IMR-90 (cell line): ENCODE measurements around the gene FAM168A. TPM values are rescaled to one million over a fixed set of nuclear protein-coding genes. Genes with fewer than 3 reads are reported as not detected.

ENCODE experiments used
- ATAC-seq: fragments of 200-7000 bp; cut with Tn5 transposase; 2 replicates; pipeline ENCODE4 v1.9.1; 2020; ENCODE audit warnings: low read depth, mild to moderate bottlenecking, moderate library complexity
- BruUV-seq: library from RNA; stranded (reverse); fragments of 400-500 nt; replicated peaks from 2 replicates; lab custom pipeline; 2021; lab: Mats Ljungman, UMichigan
- CTCF ChIA-PET: fragments of 300-600 bp; formaldehyde crosslinking; extraction: SDS; loops from one replicate; lab custom pipeline; 2021; ENCODE audit warnings: antibody characterized with exemption; lab: Yijun Ruan, JAX
- POLR2A ChIA-PET: fragments of 300-600 bp; sonication (Branson Sonifier 250); formaldehyde crosslinking; loops from one replicate; lab custom pipeline; 2022; ENCODE audit warnings: antibody characterized with exemption; ENCODE audit not compliant: unreplicated experiment; lab: Charles Lee
- DNase-seq: peaks from one replicate; pipeline ENCODE4 v3.0.0; 2013
- H2AFZ ChIP-seq: replicated peaks from 2 replicates; pipeline ENCODE3; 2013; ENCODE audit warnings: low read length, mild to moderate bottlenecking; ENCODE audit not compliant: poor library complexity
- H2AK5ac ChIP-seq: 2 replicates; pipeline ENCODE4 v1.6.1; 2013; ENCODE audit warnings: low read depth, low read length, inconsistent platforms
- H2AK9ac ChIP-seq: replicated peaks from 2 replicates; pipeline ENCODE3; 2013; ENCODE audit warnings: mild to moderate bottlenecking, low read depth, low read length, moderate library complexity; ENCODE audit not compliant: poor library complexity
- H2BK120ac ChIP-seq: 2 replicates; pipeline ENCODE4 v1.6.1; 2013; ENCODE audit warnings: low read depth, low read length, inconsistent platforms
- H2BK15ac ChIP-seq: 3 replicates; pipeline ENCODE4 v1.6.1; 2013; ENCODE audit warnings: low read depth, low read length, inconsistent platforms
- H2BK20ac ChIP-seq: 2 replicates; pipeline ENCODE4 v1.6.1; 2013; ENCODE audit warnings: low read depth, mild to moderate bottlenecking, inconsistent platforms, low read length, moderate library complexity
- H2BK5ac ChIP-seq: 2 replicates; pipeline ENCODE4 v1.6.1; 2013; ENCODE audit warnings: mild to moderate bottlenecking, low read depth, low read length, inconsistent platforms; ENCODE audit not compliant: poor library complexity, severe bottlenecking
- H3K14ac ChIP-seq: replicated peaks from 2 replicates; pipeline ENCODE4 v1.6.1; 2013; ENCODE audit warnings: low read depth, low read length, inconsistent platforms
- H3K18ac ChIP-seq: 2 replicates; pipeline ENCODE4 v1.6.1; 2013; ENCODE audit warnings: low read depth, low read length, control low read depth
- H3K23ac ChIP-seq: 2 replicates; pipeline ENCODE4 v1.6.1; 2013; ENCODE audit warnings: low read depth, low read length, inconsistent platforms
- H3K27ac ChIP-seq: 2 replicates; pipeline ENCODE4 v1.5.1; 2013; ENCODE audit warnings: mild to moderate bottlenecking, control low read depth, low read length; ENCODE audit not compliant: insufficient read depth
- H3K27me3 ChIP-seq: 2 replicates; pipeline ENCODE4 v1.6.1; 2013; ENCODE audit warnings: low read length; ENCODE audit not compliant: control insufficient read depth, insufficient read depth
- H3K36me3 ChIP-seq: 2 replicates; pipeline ENCODE4 v1.6.1; 2013; ENCODE audit warnings: low read length, mixed read lengths; ENCODE audit not compliant: control insufficient read depth, insufficient read depth
- H3K4ac ChIP-seq: 2 replicates; pipeline ENCODE4 v1.6.1; 2013; ENCODE audit warnings: low read depth, low read length, inconsistent platforms
- H3K4me1 ChIP-seq: 2 replicates; pipeline ENCODE4 v1.6.1; 2013; ENCODE audit warnings: low read length, mixed read lengths; ENCODE audit not compliant: control insufficient read depth, insufficient read depth
- H3K4me2 ChIP-seq: 2 replicates; pipeline ENCODE4 v1.6.1; 2013; ENCODE audit warnings: low read depth, mild to moderate bottlenecking, control low read depth, low read length, moderate library complexity
- H3K4me3 ChIP-seq: 2 replicates; pipeline ENCODE4 v1.5.1; 2013; ENCODE audit warnings: low read depth, mild to moderate bottlenecking, control low read depth, low read length, moderate library complexity; ENCODE audit not compliant: insufficient read depth
- H3K56ac ChIP-seq: 2 replicates; pipeline ENCODE4 v1.6.1; 2013; ENCODE audit warnings: low read length, inconsistent platforms; ENCODE audit not compliant: insufficient read depth; ENCODE audit errors: extremely low read depth
- H3K79me1 ChIP-seq, 2 experiments: 2 replicates each; pipeline ENCODE4 v1.6.1; 2013; ENCODE audit warnings: low read length in 2 of 2, inconsistent platforms in 1 of 2, low read depth in 1 of 2
- H3K9ac ChIP-seq: 2 replicates; pipeline ENCODE4 v1.6.1; 2013; ENCODE audit warnings: low read depth, low read length, control low read depth
- H3K9me1 ChIP-seq: 2 replicates; pipeline ENCODE4 v1.6.1; 2013; ENCODE audit warnings: low read length, inconsistent platforms; ENCODE audit not compliant: insufficient read depth
- H3K9me3 ChIP-seq: 2 replicates; pipeline ENCODE4 v1.6.1; 2013; ENCODE audit warnings: low read length; ENCODE audit not compliant: control insufficient read depth, insufficient read depth
- H4K20me1 ChIP-seq: 2 replicates; pipeline ENCODE4 v1.6.1; 2013; ENCODE audit warnings: low read length, inconsistent platforms; ENCODE audit not compliant: insufficient read depth
- H4K5ac ChIP-seq: 2 replicates; pipeline ENCODE4 v1.6.1; 2013; ENCODE audit warnings: mild to moderate bottlenecking, low read depth, low read length, control low read depth
- H4K8ac ChIP-seq, 2 experiments: 2 replicates each; pipeline ENCODE4 v1.6.1; 2013; ENCODE audit warnings: low read depth in 2 of 2, low read length in 2 of 2, control low read depth in 1 of 2, inconsistent platforms in 1 of 2
- H4K91ac ChIP-seq: 2 replicates; pipeline ENCODE4 v1.6.1; 2013; ENCODE audit warnings: low read depth, low read length, inconsistent platforms; ENCODE audit not compliant: insufficient read depth
- BHLHE40 ChIP-seq: fragments of 150-350 bp; IDR thresholded peaks from 2 replicates; pipeline ENCODE4 v1.6.1; 2016; ENCODE audit warnings: mild to moderate bottlenecking, low read depth, low read length
- CEBPB ChIP-seq: IDR thresholded peaks from 2 replicates; pipeline ENCODE4 v1.6.1; 2012; ENCODE audit warnings: low read depth, low read length, improper control_type of control experiment
- CHD1 ChIP-seq: IDR thresholded peaks from 2 replicates; pipeline ENCODE4 v1.6.1; 2012; ENCODE audit warnings: low read depth, low read length, improper control_type of control experiment
- CTCF ChIP-seq: conservative IDR thresholded peaks from 2 replicates; pipeline ENCODE4 v1.5.1; 2012; ENCODE audit warnings: mild to moderate bottlenecking, low read depth, low read length, improper control_type of control experiment
- FOS ChIP-seq: fragments of 150-350 bp; IDR thresholded peaks from 2 replicates; pipeline ENCODE4 v1.6.1; 2016; ENCODE audit warnings: low read depth, low read length
- MAFK ChIP-seq: IDR thresholded peaks from 2 replicates; pipeline ENCODE4 v1.6.1; 2012; ENCODE audit warnings: low read depth, low read length, improper control_type of control experiment
- MAZ ChIP-seq: IDR thresholded peaks from 2 replicates; pipeline ENCODE4 v1.6.1; 2012; ENCODE audit warnings: low read depth, mild to moderate bottlenecking, low read length, improper control_type of control experiment, moderate library complexity, borderline replicate concordance
- NFE2L2 ChIP-seq: fragments of 150-350 bp; IDR thresholded peaks from 2 replicates; pipeline ENCODE4 v1.6.1; 2016; ENCODE audit warnings: low read depth, mild to moderate bottlenecking, low read length
- POLR2A ChIP-seq: IDR thresholded peaks from 2 replicates; pipeline ENCODE4 v1.6.1; 2012; ENCODE audit warnings: mild to moderate bottlenecking, low read depth, low read length
- RCOR1 ChIP-seq: IDR thresholded peaks from 2 replicates; pipeline ENCODE4 v1.6.1; 2012; ENCODE audit warnings: mild to moderate bottlenecking, low read length, improper control_type of control experiment; ENCODE audit not compliant: insufficient replicate concordance
- RFX5 ChIP-seq: IDR thresholded peaks from 2 replicates; pipeline ENCODE4 v1.8.0; 2012; ENCODE audit warnings: low read depth, mild to moderate bottlenecking, low read length, moderate library complexity
- WGBS, 2 experiments: methylation state at CpG; one replicate each; pipeline versions ENCODE4 v1.1.5 to v1.1.7; 2013; ENCODE audit warnings: missing lambda C conversion rate in 2 of 2; ENCODE audit not compliant: insufficient read length in 1 of 2; ENCODE audit errors: extremely low coverage in 2 of 2; 5-methylcytosine and 5-hydroxymethylcytosine counted together
- dilution Hi-C: fragments of 300-500 bp; cut with HindIII; formaldehyde crosslinking; loops from one replicate; pipeline ENCODE4 v1.14.3; 2018; ENCODE audit warnings: low sequenced_read_pairs; ENCODE audit not compliant: unreplicated experiment
- in situ Hi-C: fragments of 300-500 bp; cut with MboI; formaldehyde crosslinking; loops from 3 replicates; pipeline ENCODE4 v1.14.3; 2019; ENCODE audit warnings: low sequenced_read_pairs, inconsistent platforms, mixed read lengths
- intact Hi-C: fragments of 100-400 bp; cut with micrococcal nuclease; formaldehyde crosslinking; loops from 2 replicates; pipeline ENCODE4 v1.10.0; 2022
- polyA plus RNA-seq, 3 experiments: library from polyadenylated mRNA; depleted of rRNA; stranded (reverse); fragments of >200 nt; gene quantifications; 2 replicates each; pipeline ENCODE4 v1.2.3, GENCODE V29; 2012; ENCODE audit warnings: low replicate concordance in 1 of 3
- total RNA-seq: library from RNA; depleted of rRNA; stranded (reverse); fragments of >200 nt; gene quantifications from 2 replicates; pipeline ENCODE4 v1.2.3, GENCODE V29; 2012
- TF ChIP-seq, protein P1 (sequence below): fragments of 150-350 bp; IDR thresholded peaks from 2 replicates; pipeline ENCODE4 v1.6.1; 2016; ENCODE audit warnings: low read depth, mild to moderate bottlenecking, low read length, moderate library complexity, borderline replicate concordance
- TF ChIP-seq, protein P2 (sequence below): fragments of 150-350 bp; IDR thresholded peaks from 2 replicates; pipeline ENCODE4 v1.6.1; 2017; ENCODE audit warnings: mild to moderate bottlenecking, antibody characterized with exemption, low read length, low read depth

Gene FAM168A
- total and polyA plus RNA-seq, 2 of the 4 experiments (the other 2 are of a cell fraction) = 13.1 to 22.8 TPM

- no peak for TF ChIP-seq MAZ
These were observed 119.1 kb downstream of the FAM168A start (continued) for GRCh38 chr11:73478737-73479347.

- H3K18ac ChIP-seq = no peak overlapping the region
- no peak overlapping the region for H3K4me2 ChIP-seq
- no peak overlapping the region for H2BK15ac ChIP-seq
- peaks cover 10 to 13% of the 10 kb centered on the region in 2 experiments; a peak in 3 of 4 replicates for H3K79me1 ChIP-seq
- no peak overlapping the region for H2AK9ac ChIP-seq
- H3K23ac ChIP-seq = no peak overlapping the region
- TF ChIP-seq FOS (no peak), CEBPB (no peak), MAFK (no peak), RCOR1 (no peak), CHD1 (no peak), NFE2L2 (no peak), RFX5 (no peak), BHLHE40 (no peak), CTCF (no peak), POLR2A (no peak)
- TF ChIP-seq, protein P1, sequence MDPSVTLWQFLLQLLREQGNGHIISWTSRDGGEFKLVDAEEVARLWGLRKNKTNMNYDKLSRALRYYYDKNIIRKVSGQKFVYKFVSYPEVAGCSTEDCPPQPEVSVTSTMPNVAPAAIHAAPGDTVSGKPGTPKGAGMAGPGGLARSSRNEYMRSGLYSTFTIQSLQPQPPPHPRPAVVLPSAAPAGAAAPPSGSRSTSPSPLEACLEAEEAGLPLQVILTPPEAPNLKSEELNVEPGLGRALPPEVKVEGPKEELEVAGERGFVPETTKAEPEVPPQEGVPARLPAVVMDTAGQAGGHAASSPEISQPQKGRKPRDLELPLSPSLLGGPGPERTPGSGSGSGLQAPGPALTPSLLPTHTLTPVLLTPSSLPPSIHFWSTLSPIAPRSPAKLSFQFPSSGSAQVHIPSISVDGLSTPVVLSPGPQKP = no peak
- TF ChIP-seq, protein P2, sequence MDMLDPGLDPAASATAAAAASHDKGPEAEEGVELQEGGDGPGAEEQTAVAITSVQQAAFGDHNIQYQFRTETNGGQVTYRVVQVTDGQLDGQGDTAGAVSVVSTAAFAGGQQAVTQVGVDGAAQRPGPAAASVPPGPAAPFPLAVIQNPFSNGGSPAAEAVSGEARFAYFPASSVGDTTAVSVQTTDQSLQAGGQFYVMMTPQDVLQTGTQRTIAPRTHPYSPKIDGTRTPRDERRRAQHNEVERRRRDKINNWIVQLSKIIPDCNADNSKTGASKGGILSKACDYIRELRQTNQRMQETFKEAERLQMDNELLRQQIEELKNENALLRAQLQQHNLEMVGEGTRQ = no peak
- no peak overlapping the region for H3K4ac ChIP-seq
- ATAC-seq = no peak
- no peaks in the 10 kb centered on the region for H3K27me3 ChIP-seq
- H4K20me1 ChIP-seq = peaks cover 5% of the 10 kb centered on the region; the same call in 1 of the 2 replicates
- no peak overlapping the region for H4K91ac ChIP-seq
- H4K8ac ChIP-seq = no peak overlapping the region
- no peak overlapping the region for H3K56ac ChIP-seq
- in situ Hi-C loops (no loop called here), intact Hi-C loops (no loop called here), dilution Hi-C loops (no loop called here)
- no peak overlapping the region for H2AK5ac ChIP-seq
- no peak overlapping the region for H3K14ac ChIP-seq
- H2BK5ac ChIP-seq = no peak overlapping the region
- no peak overlapping the region for H3K4me3 ChIP-seq
- H3K9me3 ChIP-seq = no peaks in the 10 kb centered on the region; the same call in 1 of the 2 replicates
- H3K4me1 ChIP-seq = peaks cover 3% of the 10 kb centered on the region
- H2BK20ac ChIP-seq = no peak overlapping the region
- no peaks in the 10 kb centered on the region for H3K36me3 ChIP-seq
- no CpG with 5 or more reads among the region's 2 CpGs for WGBS, 2 experiments
- no TSS peak for BruUV-seq
- no peak for DNase-seq
- H3K27ac ChIP-seq = no peak overlapping the region
- CTCF ChIA-PET = no interaction called here
- no peak overlapping the region for H4K5ac ChIP-seq
- H3K9me1 ChIP-seq = no peaks in the 10 kb centered on the region
- H2AFZ ChIP-seq = no peak overlapping the region
- no peak overlapping the region for H2BK120ac ChIP-seq
- H3K9ac ChIP-seq = no peak overlapping the region
- POLR2A ChIA-PET = no interaction called here
These were observed 120.4 kb downstream of the FAM168A start for GRCh38 chr11:73477518-73477917.
